A172 (cell line): ENCODE data around the gene PBLD. TPM values are rescaled to one million over a fixed set of nuclear protein-coding genes. Genes with fewer than 3 reads are reported as not detected.
"Not testable (repeated sequence)": the region's sequence is repeated elsewhere in the genome, so short reads cannot be mapped to it uniquely, and the experiment has no call there.

Experiments
- DNase-seq: peaks from one replicate; pipeline ENCODE4 v3.0.0-alpha.2; 2015; ENCODE audit warnings: low spot score
- total RNA-seq: library from RNA; depleted of rRNA; stranded (reverse); fragments of >200 nt; shearing (Covaris generic); gene quantifications from 2 replicates; pipeline ENCODE4 v1.2.3, GENCODE V29; 2014

PBLD gene
- total RNA-seq, 1 experiment from 2014 or later: 9.2 TPM

DNA sequence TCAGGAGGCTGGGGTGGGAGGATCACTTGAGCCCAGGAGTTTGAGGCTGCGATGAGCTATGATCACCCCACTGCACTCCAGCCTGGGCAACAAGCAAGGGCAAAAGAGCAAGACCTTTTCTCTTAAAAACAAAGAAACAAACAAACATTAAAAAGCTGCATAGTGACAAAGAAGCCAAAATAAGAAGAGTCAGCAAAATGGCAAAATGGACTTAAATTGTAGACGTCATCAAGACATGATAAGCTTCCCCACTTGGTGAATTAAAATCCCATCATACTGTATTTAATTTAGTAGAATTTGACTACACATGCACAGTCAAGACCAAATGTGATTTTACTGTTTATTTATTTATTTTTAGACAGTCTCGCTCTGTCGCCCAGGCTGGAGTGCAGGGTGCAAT lies 52.0 kb downstream of the PBLD start:
- DNase-seq: no peak

DNA sequence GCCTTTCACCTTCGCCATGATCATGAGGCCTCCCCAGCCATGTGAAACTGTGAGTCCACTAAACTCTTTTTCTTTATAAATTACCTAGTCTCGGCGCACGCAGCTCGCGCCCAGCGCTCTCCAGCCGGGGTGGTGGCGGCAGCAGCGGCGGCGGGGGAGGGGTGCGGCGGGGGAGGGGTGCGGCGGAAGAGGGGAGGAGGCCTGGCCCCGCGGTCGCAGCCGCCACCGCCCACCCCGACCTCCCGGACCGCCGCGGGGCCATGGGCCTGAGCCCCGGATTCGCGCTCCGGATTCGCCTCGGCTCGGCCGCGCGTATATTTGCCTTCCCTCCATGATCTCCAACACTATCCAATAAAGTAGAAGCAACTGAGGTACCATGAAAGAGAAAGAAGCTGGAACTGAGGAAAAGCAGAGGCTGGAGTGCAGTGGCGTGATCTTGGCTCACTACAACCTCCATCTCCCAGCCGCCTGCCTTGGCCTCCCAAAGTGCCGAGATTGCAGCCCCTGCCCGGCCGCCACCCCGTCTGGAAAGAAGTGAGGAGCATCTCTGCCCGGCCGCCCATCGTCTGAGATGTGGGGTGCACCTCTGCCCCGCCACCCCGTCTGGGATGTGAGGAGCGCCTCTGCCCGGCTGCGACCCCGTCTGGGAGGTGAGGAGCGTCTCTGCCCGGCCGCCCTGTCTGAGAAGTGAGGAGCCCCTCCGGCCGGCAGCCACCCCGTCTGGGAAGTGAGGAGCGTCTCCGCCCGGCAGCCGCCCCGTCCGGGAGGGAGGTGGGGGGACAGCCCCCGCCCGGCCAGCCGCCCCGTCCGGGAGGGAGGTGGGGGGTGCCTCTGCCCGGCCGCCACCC lies 53.6 kb downstream of the PBLD start:
- DNase-seq: not testable (repeated sequence)

DNA sequence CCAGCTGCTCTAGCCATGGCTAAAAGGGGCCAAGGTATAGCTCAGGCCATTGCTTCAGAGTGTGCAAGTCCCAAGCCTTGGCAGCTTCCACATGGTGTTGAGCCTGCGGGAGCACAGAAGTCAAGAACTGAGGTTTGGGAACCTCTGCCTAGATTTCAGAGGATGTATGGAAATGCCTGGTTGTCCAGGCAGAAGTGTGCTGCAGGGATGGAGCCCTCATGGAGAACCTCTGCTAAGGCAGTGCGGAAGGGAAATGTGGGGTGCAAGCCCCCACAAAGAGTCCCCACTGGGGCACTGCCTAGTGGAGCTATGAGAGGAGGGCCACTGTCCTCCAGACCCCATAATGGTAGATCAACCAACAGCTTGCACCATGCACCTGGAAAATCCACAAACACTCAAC lies 54.9 kb downstream of the PBLD start:
- not testable (repeated sequence) for DNase-seq

DNA sequence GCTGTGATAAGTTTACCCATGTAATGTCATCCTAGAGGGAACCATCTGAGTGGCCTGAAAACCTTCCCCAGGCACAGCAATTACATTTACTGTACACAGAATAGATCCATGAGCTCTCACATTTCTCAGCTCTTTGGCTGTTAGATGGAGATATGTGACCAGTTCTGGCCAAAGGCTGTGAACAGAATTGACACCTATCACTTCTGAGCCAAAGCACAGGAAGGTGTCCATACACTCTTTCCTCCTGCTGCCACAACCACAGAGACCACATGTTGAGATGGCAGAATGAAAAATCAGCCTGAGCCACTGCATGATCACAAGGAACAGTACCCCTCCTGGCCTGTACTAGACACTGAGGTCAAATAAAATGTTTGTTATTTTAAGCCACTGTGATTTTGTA lies 56.5 kb downstream of the PBLD start:
- no peak for DNase-seq

DNA sequence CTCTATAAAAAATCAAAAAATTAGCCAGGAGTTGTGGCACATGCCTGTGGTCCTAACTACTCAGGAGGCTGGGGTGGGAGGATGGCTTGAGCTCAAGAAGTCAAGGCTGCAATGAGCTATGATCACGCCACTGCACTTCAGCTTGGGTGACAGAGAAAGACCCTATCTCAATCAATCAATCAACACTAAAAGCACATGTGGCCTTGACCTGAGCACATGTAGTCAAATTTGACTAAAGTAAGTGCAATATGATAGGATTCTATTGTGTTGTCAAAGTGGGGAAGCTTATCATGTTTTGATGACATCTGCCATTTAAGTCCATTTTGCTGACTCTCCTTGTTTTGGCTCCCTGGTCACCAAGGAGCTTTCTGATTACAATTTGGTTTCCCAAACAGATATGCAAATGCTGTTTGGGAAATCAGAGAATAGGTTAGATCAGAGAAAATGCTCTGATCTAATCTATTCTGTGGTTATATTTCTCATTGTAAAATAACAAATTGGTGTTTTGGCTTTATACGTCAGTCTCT lies 57.1 kb downstream of the PBLD start:
- DNase-seq: no peak

DNA sequence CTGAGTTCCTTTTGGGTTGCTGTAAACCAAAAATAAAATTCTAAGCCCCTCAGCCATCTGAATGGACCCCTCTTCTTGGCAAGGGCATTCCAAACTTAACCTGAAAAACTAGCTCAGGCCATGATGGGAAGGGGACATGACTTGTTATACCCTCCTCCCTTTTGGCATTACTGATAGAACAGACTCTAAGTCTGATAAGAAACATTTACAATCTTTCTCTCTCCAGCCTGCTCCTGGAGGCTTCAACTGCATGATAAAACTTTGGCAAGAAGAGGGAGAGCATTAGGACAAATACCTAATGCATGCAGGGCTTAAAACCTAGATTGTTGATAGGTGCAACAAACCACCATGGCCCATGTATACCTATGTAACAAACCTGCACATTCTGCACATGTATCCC lies 59.9 kb downstream of the PBLD start:
- no peak for DNase-seq

DNA sequence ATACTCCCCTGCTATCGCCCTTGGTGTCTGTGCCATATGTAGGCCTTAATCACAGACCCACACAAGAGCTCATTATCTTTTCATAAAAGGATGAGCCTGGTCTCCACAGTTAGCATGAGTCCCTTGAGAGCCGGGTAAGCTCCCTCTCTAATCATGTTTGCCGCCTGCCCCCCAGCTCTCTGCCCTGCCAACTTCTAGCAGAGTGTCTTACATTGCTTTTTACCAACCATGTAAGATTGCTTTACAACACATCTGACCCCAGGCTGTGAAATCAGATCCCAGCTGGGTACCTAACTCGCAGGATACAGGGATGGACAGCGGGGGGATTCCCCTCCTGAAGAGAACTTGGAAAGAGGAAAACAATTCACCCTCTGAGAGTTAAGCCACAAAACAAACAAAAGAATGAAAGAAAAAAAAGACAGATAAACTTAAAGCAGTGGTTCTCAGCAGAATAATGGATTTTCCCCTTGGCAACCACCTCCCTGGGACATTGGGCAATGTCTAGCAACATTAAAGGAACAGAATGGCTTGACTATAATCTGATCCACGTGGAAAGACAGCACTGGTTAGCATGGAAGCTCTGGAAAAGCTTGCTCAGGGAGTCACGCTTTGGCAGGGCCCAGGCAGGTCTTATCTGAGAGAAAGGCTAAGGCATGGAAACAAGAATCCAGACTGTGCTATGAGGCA lies 61.4 kb downstream of the PBLD start:
- peak; percentile 13 for DNase-seq

DNA sequence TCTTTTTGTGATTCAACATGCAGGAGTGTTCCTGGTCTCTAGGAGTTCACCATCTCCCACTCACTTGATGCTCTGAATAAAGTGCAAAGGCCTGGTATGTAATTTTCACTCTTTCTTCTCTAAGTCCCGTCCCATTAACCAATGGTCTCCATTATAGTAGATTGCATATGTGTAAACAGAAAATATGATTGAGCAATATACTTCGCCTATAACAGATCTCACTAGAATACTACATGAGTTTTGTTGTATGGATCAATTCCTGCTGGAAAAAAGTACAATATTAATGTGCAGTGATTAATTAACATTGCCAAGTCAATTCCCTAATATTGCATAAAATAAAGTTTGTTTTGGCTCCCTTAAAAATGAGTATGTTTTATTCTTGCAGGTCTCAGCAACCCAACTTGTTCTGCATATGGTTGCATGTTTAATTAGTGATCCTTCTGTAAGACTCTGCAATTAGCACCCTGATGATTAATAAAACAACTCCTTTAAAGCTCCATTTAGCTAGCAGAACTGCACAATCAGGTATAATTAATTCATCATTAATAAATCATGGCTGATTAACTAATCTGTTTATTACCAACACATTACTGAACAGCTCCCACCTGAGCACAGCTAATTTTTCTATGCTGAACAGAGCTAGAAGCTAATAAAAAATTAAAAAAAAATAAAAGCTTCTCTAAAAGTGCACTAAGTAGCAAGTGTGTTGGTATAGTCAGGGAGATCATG lies 63.0 kb downstream of the PBLD start:
- no peak for DNase-seq

DNA sequence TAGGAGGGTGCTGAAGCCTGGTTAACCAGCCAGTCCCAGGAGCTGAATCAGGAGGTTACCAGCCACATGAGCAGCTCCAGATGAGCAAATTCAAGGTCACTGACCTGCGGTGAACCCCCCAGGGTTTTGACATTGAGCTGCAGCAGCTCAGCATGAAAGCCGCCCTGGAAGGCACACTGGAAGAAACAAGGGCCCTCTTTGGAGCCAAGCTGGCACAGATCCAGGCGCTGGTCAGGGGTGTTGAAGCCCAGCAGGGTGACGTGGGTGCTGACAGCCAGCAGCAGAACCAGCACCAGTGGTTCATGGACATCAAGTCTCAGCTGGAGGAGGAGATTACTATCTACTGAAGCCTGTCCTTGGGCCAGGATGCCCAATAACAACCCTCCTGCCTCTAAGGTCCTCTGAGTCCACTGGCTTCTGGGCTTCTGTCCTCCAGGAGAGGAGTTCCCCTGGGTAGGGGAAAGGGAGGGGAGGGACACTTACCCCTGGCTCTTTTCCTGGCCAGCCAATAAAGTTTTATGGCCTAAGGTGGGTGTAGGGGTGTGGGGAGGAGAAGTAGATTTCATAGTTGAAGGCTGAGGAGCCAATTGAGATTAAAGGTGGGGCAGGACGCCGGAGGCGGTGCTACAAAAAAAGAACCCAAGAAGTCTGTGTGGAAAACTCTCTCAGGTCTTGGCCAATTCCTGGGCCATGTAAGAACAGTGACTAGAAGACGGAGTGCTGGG lies 71.4 kb downstream of the PBLD start:
- DNase-seq: no peak

DNA sequence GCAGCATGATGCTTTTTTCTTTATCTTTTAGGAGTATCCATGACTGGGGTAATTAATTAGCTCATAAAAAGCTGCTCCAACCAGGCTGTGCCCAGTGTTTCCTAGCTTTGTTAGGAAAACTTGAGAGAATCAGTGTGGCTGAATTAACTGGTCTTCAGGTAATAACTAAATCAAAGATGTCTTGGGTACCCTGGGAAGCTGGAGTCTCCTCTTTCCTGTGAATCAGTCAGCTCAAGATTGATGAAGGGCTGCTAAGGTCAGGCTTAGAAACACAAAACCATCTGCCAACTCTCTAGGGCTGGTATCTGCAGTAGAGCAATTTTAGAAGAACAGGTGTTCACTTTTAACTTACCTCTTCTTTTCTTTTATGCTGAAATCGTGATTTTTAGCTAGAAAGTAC lies 79.4 kb downstream of the PBLD start:
- no peak for DNase-seq

DNA sequence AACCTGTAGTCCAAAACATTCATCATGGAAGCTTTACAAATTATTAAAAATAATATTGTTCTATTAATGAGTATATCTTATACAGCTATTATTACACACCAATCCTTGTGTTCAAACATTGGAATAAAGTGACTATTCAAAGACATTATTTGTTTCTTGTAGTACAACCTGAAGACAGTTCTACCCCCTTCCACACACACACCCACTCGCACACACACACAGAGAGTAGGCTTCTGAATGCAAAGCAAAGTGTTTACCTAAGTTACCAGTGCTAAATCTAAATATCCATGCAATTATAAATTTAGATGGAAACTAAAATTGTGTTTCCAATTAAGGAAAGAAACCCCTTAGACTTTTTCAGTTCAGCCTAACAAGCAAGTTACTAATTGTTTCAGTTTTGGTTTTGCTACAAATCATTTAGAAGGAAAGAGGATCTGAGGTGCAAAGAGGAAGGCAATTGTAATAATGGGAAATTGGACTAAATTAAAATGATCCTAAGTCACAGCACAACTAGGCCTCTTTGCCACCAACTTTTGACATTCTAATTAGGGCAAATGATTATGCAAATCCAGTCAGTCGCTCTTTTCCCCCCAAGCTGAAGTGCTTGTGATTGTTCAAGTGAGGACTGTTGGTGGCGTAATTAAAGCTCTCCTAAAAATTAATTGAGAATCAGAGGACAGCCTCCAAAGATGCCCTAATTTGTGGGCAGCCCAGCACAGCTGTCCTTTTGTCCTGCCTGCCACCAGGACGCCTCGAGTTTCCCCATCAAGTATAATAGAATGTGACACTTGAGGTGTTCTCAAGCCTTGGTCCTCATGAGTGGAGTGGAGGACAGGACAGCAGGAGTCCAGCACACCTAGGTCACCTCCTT lies 80.9 kb downstream of the PBLD start:
- DNase-seq: no peak

DNA sequence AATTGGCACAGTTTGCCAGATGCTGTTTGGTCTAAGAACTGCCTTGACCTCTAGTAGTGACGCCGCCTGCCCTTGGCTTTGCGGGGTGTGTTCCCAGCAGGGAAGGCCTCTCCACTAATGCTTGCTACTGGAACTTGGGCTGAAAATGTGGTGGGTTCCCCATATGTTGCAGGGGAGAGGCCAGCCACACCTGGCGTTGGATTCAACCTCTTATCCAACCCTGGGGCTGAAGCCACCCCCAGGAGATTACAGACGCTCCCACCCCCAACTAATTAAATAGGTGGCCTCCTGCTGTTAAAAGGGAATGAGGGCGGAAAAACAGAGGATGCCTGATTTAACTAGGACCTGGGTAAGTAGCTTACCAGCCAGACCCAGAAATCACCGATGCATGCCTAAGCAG lies 81.6 kb downstream of the PBLD start:
- DNase-seq: no peak

DNA sequence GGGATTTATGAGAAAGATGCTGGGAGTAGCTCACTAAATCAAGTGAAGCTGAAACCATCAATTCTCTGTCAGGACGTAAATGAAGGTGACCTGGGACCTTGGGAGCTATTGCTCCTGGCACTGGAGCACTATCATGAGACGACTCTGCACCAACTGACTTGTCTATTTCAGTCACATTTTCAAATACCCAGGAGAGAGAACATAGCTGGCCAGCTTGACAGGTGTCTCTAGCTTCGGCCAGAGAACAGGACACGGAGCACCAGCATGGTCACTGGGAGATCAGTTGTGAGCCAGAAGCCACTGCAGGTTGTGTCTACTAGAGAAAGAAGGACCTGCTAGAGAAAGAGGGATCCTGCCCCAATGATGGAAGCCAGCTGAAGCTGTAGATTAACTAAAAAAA lies 83.4 kb downstream of the PBLD start:
- no peak for DNase-seq

DNA sequence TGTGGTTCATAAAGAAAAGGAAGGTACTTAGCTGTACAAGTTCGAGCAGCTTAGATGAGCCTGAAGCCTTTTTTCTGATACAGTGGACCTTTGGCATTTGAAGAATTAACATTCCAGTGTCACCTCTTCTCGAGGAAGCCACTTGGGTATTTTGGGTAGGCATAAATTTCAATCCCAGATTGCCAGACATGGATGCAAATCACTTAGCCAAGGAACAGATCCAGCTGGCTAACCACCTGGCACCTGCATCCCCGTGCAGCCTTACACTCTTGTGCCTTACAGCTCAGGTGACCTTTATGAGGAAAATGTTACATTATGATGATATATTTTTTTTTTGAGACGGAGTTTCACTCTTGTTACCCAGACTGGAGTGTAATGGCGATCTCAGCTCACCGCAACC lies 84.8 kb downstream of the PBLD start:
- no peak for DNase-seq

DNA sequence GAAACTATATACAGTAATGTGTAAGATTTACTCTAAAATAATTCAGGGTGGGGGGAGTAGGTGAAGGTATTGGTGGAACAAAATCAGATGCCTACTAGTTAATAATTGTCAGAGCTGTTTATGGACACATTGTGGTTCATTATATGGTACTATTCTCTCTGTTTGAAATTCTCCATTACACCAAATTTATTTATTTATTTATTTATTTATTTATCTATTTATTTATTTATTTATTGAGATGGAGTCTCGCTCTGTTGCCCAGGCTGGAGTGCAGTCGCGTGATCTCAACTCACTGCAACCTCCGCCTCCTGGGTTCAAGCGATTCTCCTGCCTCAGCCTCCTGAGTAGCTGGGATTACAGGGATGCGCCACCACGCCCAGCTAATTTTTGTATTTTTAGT lies 86.3 kb downstream of the PBLD start:
- not testable (repeated sequence) for DNase-seq

DNA sequence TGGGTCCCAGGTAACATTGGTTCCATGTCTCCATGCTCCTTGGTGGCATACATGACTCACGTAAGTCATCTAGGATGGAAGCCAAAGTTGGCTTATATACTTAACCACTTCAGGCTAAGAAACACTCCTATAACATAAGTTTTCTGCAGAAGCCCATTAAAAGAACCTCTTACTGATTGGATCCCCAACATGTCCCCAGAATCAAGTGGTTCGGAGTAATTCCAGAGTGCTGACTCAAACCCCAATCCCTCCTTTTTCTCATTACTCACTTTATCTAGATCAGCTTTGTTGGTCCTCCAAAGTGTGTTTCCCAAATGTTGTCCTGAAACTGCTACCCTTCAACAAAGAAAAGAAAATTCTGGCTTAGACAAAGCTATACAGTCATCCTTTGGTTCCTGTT lies 90.7 kb downstream of the PBLD start:
- DNase-seq: no peak

DNA sequence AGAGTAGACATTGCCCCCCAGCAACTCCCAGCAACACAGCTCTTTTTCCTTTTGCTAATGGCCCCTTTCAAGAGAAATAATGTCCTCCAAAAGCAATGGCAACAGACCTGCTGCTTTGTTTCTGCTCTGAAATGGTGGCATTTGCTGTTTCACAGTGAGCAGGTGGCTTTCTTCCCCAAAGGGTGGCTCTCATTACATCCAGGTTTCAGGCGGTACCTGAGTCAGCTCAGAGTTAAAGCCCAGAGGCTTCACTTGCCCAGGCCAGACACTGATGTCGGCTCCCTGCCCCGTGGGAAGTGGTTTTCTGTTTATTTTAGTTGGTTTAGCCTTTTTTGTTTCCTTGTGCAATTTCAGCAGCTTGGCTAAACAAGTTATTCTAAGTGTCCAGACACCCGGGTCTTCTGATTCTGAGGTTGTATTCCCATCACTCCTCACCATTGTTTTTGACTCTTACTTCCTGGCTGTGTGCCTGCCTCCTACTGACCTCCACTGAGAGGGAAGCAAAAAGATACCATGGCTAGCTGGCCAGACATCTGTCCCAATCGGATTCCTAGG lies 93.1 kb downstream of the PBLD start:
- DNase-seq: no peak

DNA sequence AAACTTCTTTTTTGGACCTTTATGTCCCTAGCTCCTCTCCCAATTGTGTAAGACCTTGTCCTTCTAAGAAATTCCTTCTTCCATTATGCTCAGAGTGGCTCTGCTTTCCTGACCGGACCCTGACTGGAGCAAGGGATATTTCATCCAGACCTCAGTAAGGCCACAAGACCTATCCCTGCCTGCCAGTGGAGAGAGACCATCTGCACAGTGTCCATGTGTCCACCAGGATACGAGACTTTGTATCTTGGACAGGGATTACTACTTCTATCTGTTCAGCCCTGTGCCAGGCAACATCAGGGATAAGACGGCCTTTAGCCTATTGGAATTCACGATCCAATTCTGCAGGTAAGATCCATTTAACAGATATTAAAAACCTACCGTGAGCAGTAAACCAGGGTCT lies 93.7 kb downstream of the PBLD start:
- DNase-seq: no peak

DNA sequence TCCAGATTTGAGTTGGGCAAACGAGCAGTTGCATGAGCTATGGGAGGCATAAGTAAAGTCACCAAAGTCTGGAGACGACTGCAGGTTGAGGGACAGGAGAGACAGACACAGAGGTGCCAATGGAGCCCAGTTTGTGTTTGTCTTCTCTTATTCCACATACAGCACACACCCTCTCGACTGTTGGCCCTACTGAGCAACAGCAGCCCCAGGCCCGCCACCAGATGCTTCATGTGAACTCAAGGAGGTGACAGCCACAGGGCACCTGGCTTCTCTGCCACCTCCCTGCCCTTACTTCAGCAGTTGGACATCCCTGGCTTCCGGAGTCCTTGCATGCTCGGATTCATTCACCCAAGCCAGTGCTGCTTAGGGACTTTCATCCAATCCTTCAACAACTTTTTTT lies 94.4 kb downstream of the PBLD start:
- DNase-seq: no peak

DNA sequence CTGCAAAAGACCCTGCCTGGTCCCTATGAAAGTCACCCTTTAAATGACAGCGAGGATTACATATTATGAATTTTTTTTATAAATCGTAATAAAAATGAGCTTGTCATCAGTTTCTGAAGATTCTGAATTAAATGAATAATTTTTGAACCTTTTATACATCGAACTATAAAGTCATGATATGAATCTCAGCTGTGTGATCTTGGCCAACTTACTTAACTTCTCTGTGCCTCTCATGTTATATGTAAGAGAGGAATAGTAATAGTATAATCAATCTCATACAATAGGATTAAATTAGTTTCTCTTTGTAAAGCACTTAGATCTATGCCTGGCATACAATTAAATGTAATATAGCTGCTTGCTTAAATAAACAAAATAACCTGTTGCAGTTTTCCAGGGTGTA lies 95.6 kb downstream of the PBLD start:
- DNase-seq: no peak

DNA sequence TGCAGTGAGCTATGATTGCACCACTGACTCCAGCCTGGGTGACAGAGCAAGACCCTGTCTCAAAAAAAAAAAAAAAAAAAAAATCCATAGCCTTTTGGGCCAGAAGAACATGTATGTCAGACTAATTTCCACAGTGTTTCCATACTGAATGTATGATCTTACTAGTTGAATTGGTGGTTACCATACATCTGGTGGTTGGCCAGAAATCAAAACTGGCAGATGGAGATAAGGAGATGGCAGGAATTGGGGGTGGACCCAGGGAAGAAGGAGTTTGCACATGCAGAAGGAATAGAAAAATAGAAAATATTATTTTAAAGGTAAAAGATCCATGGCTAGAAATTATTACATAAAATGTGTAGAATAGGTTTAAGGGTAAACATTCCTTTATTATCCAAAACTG lies 97.1 kb downstream of the PBLD start:
- no peak for DNase-seq
